ENCODE measurements around the gene ERF.

GRCh38 chr19:42268142-42268703 lies 13.3 kb upstream of the ERF start:
- TF ChIP-seq CTCF (IDR thresholded peaks at IDR 0.05) (no peak), EZH2phosphoT487 (IDR thresholded peaks at IDR 0.05) (no peak), EZH2 (IDR thresholded peaks at IDR 0.05) (no peak)
